NCI-H1105 (cell line): ENCODE results near the gene SLC2A3.
"Not testable (repeated sequence)": the region's sequence is repeated elsewhere in the genome, so short reads cannot be mapped to it uniquely, and the experiment has no call there.

Experiments
- DNase-seq: peaks from one replicate; lab custom pipeline; 2025; lab: John Stamatoyannopoulos, UW

SLC2A3 gene

GRCh38 chr12:7951671-7952070 lies 15.7 kb upstream of the SLC2A3 start:
- no peak for DNase-seq

GRCh38 chr12:7950230-7950943 lies 14.4 kb upstream of the SLC2A3 start:
- not testable (repeated sequence) for DNase-seq

DNA sequence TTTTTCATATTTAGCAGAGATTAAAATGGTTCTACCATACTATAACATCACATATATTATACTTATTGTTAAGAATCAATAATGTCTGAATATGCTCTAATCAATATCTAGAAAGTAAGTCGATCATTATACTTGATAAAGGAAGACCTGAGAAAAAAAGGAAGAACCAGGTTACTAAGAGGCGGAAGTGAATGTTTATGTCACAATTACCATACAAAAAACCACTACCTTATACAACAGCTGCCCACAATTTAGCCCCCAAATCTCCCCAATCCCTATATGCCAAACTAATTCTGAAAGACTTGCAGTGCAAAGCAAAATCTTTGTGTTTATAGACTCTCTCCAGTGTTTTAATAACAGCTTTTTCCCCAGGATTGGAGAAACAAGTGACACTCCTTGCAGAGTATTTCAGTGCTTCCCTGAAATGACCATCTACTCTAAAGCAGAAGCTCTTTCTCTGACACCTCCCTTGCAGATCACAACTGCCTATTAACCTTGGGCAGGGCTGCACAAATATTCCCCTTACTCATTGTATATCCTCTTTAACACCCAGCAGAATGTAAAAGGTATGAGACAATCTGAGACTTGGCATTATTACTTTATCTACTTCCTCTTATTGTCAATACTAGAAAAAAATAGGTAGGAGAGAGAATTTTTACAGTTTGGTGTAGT lies 12.7 kb upstream of the SLC2A3 start:
- DNase-seq: no peak

GRCh38 chr12:7947011-7947410 lies 11.0 kb upstream of the SLC2A3 start:
- DNase-seq: no peak

DNA sequence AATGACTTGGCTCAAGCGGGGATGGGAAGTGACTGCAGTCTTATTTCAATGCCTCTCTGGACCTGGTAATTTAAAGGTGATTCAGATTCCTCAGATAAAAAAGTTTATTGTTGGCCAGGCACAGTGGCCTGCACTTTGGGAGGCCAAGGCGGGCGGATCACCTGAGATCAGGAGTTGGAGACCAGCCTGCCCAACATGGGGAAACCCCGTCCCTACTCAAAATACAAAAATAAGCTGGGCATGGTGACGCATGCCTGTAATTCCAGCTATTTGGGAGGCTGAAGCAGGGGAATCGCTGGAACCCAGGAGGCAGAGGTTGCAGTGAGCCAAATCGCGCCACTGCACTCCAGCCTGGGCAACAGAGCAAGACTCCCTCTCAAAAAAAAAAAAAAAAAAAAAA lies 8.8 kb upstream of the SLC2A3 start:
- DNase-seq: not testable (repeated sequence)

DNA sequence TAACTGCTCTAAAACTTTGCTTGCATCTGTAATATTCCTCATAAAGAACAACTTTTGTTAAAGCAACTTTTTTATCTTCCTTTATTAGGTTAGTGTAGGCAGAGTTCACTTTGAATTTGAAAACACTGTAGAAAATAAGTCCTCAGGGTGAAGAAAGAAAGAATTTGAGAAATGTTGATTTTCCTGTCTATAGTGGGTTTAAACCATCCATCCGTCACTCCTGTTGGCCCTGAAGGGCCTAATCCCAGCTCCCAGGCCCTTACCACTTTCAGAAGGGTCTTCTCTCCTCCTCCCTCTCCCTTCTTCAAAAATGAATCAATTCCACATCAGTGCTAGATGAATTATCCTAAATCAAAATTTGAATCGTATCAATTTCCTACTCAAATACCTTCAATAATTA lies 4.9 kb upstream of the SLC2A3 start:
- DNase-seq: no peak

DNA sequence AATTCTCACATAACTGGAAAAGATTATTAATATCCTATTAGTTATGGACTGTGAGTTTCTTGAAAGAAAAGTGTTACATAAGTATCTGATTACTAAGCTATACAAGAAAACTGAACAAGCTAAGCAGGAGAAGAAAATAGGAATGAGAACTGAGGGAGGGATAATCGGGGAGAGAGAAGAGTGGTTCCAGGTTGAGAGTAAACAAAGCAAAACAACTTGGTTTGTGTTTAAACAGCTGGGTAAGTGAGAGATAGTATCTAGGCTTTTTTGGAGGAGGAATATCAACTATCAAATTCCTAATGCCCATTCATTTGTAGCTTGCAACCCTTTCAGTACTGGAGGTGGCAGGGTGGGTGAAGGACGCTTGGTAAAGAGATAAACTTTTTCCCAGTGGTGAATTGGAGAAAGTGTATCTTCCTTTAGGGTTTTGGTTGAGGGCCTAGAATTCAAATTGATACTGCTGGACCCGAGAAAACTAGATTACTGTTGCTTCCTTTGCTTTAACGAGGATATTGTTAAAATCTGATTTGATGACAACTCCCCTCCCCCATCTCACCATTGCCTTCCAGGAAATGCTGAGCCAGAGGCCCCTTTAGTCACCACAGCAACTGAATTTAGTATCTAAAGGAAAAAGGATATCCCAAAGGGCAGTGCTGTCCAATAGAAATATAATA lies 2.0 kb upstream of the SLC2A3 start:
- no peak for DNase-seq

DNA sequence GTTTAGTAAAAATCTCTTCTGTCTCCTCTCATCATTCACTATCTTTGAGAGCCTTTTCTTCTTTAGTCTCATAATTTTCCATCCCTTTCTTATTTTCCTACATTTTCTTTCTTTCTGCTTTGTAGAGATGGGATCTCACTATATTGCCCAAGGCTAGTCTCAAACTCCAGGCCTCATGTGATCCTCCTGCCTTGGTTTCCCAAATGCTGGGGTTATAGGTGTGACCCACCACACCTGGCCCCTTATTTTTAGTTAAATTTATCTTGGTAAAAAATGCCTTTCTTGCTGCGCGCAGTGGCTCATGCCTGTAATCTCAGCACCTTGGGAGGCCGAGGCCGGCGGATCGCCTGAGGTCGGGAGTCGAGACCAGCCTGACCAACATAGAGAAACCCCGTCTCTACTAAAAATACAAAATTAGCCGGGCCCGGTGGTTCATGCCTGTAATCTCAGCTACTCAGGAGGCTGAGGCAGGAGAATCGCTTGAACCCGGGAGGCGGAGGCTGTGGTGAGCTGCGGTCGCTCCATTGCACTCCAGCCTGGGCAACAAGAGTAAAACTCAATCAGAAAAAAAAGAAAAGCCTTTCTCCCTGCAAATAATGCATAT lies 996 bp downstream of the SLC2A3 start:
- DNase-seq: no peak

DNA sequence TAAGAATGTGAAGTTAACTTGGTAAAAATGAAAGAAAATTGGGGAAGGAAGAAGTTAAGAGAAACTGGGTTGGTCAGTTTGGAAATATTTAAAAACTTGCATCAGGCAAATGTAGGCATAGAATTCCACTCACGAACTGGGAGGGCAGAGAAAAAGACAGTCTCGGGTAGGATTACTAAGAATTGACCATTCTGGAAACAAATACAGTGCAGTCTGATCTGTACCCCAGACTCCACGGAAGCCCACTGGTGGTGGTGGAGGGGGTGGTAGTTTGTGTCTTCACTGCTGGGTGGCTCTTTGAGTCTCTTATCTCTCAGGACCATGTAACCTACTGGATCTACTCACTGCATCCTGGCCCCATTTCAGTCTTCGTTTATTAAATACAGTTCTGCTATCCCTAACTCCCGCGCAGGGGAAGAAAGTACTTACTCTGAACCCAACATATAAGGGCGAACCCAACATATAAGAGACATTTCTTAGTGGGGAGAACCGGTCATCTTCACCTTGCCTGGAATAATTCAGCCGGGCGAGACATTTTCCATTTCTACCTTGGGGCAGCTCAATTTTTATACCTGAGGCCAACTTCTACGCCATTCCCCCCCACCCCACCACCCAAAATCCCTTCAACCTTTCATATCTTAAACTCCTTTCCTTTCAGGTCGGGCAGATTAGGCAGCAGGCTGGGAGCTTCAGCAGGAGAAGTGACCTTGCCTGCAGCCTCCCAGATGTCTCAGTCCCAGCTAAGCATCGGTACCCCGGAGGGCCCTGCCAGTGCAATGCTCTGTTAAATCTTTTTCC lies 1.7 kb downstream of the SLC2A3 start:
- no peak for DNase-seq

- DNase-seq: peak; percentile 58
Measured at GRCh38 chr12:7933255-7933726, 2.7 kb downstream of the SLC2A3 start.

GRCh38 chr12:7932599-7933240 lies 3.3 kb downstream of the SLC2A3 start:
- DNase-seq: not testable (repeated sequence)

DNA sequence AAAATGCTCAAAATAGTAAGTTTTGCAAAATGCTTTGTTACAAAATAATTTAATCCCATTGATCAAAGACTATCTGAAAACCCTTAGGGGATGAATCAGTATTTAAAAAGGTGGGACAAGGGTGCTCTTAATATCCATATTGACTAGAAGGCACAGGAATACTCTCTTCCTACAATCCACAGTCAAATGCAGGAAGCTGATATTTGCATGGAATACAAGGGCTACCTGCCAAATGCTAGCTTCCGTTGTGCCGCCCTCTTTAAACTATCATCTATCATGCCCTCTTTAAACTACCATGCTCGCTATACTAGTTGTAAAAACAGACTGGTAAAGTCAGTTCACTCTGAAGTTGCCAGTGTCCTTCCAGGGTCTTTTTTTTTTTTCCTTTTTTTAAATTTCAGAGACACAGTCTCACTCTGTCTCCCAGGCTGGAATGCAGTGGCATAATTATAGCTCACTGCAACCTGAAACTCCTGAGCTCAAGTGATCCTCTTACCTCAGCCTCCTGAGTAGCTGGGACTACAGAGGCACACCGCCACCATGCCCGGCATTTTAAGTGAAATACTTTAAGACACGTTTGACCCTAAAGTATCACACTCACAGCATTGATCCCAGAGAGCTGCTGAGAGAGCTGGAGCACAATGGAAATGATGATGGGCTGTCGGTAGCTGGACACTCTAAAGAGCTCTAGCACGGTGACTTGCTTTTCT lies 6.7 kb downstream of the SLC2A3 start:
- DNase-seq: no peak

DNA sequence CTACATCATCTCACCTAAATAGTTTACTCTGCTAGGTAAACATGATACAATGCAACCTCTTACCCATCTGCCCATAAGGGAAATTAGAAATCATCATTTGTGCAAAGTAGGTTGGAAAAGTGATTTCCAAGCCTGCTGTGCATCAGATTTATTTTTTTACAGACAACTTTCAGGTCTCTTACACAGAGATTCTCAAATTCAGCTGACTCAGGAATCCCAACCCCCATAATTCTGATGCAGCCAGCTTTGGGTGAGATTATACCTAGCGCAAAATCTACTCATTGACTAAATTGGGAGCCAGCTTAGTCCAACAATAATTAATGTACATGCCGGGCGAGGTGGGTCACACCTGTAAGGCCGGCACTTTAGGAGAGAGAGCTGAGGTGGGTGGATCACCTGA lies 8.5 kb downstream of the SLC2A3 start:
- DNase-seq: no peak

DNA sequence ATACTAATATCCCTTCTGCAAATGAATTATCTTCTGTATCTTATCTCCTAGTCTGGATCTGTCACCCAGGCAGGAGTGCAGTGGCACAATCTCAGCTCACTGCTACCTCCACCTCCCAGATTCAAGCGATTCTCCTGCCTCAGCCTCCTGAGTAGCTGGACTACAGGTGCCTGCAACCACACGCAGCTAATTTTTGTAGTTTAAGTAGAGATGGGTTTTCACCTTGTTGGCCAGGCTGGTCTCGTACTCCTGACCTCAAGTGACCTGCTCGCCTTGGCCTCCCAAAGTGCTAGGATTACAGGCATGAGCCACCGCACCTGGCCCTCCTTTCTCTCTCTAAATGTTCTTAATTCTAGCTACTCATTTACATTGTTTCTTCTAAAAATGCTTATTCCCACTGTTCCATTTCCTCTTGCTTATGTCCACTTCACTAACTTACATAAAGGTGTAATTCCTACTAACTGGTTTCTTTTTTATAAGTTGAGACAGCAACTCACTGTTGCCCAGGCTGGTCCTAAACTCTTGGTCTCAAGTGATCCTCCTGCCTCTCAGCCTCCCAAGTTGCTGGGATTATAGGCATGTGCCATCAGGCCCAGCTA lies 9.8 kb downstream of the SLC2A3 start:
- DNase-seq: not testable (repeated sequence)

- DNase-seq: no peak
Measured at GRCh38 chr12:7923241-7924236, 12.4 kb downstream of the SLC2A3 start.

DNA sequence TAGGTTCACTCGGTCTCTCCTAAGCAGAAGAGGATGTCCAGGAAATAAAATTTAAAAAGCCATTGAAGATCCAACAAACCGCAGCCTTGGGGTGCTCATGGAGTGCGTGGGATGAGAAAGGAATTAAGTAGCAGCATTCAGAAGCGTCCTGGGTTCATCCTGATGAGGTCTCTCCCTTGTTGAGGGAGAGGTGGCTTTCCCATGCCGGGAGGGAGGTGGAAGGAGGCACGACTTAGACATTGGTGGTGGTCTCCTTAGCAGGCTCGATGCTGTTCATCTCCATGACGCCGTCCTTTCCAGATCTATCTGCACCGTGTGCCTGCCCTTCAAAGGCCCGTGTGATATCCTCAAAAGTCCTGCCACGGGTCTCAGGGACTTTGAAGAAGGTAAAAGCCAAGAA lies 14.8 kb downstream of the SLC2A3 start:
- DNase-seq: not testable (repeated sequence)

DNA sequence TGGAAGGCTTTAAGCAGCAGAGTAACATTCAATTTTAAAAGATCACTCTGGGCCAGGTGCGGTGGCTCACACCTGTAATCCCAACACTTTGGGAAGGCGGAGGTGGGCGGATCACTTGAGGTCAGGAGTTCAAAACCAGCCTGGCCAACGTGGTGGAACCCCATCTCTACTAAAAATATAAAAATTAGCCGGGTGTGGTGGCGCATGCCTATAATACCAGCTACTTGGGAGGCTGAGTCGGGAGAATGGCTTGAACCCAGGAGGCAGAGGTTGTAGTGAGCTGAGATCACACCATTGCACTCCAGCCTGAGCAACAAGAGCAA lies 17.8 kb downstream of the SLC2A3 start:
- DNase-seq: not testable (repeated sequence)

DNA sequence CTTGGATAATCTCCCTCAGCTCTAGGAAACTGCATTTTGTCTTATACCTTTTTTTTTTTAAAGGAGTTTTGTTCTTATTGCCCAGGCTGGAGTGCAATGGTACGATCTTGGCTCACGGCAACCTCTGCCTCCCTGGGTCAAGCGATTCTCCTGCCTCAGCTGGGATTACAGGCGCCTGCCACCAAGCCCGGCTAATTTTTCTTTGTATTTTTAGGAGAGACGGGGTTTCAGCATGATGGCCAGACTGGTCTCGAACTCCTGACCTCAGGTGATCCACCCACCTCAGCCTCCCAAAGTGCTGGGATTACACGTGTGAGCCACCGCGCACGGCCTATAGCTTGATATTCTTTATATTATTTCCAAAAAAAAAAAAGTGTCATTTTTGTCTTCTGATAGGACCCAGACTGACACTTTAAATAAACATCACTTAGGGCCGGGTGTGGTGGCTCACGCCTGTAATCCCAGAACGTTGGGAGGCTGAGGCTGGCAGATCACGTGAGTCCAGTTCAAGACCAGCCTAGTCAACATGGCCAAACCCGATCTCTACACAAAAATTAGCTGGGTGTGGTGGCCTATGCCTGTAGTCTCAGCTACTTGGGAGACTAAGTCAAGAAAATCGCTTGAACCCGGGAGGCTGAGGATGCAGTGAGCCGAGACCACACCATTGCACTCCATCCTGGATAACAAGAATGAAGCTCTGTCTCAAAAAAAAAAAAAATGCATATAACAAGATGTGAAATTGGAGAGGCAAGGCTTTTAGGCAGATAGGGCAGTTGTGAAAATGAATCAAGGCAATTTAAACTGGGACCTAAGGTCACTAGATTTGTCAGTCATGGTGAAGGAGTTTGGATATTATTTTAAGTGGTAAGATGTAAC lies 18.4 kb downstream of the SLC2A3 start:
- DNase-seq: no peak
